ENCODE results near the gene ROCK2. TPM values are rescaled to one million over a fixed set of nuclear protein-coding genes. Genes with fewer than 3 reads are reported as not detected.

ROCK2 gene
- total RNA-seq, 1 experiment from 2014 or later = 36.7 TPM

DNA sequence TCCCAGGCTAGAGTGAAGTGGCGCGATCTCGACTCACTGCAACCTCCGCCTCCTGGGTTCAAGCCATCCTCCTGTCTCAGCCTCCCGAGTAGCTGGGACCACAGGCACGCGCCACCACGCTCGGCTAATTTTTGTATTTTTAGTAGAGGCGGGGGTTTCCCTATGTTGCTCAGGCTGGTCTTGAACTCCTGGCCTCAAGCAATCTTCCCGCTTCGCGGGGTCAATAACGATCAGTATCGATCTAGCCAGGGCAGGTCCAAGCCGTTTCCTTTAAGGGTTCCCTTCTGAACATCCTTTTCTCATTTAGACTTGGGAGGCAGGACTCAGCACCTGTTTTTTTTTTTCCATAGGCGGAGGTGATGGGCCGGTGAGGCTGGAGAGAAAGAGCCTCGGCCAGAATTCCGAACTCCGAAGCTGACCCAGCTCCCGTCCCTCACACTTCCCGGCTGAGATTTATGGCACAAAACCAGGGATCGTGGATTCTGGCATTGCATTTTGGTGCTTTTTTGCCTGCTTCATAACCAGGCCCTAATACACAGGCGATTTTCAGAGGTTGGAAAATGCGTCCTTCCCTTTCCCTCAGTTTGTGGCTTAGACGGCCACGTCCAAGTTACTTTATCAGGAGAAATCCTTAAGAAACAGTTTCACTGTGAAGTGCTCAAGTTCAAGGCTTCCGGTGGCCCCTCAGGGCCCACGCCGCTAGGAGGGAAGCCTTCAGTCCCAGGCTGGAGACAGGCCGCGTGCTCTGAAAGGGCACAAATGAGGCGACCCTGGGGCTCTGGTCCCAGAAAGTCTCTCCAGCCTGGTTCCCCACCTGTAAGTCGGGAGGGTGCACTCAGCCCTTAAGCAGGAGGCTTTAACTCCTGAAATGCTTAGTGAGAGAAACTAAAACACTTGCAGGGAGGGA, 190.2 kb downstream of the ROCK2 start:
- no peak for DNase-seq (ENCODE audit: low read depth)

DNA sequence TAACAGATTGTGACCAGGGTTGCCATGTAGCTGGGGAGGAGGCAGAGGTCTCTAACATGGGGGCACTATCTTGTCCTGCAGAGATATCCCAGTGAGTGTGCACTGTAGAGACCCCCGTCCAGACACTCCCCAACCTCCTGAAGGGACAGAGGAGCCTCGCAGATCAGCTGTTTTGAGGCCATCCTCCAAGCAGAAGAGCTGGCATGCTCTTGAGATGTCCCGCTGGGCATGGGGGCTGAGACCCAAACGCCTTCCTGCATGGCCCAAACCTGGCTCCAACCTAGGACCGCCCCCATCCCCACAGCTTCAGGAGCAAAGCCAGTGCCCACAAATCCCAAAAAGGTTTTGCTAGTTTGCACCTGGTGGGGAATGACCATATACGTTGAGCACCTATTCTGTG, 191.8 kb downstream of the ROCK2 start:
- DNase-seq (ENCODE audit: low read depth) = no peak

DNA sequence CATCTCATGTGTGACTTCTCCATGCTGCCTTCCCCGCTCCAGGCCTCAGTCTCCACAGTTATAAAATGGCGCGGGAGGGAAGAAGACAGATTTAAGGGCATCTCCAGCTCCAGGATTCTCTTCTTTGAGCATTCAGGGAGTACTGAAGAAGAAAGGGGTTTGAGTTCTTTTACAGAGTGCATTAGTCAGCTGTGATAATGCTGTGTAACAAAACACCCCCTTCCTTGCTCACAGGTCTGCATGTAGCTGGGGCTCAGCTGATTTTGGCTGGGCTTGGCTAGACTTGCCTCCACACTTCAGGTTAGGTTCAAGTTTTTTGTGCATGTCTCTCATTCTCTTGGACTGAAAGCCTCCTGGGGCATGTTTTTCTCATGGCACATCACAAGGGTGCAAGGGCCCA, 197.2 kb downstream of the ROCK2 start:
- no peak for DNase-seq (ENCODE audit: low read depth)

- DNase-seq (ENCODE audit: low read depth) = no peak
These were observed 198.4 kb downstream of the ROCK2 start for GRCh38 chr2:11146076-11146475.

DNA sequence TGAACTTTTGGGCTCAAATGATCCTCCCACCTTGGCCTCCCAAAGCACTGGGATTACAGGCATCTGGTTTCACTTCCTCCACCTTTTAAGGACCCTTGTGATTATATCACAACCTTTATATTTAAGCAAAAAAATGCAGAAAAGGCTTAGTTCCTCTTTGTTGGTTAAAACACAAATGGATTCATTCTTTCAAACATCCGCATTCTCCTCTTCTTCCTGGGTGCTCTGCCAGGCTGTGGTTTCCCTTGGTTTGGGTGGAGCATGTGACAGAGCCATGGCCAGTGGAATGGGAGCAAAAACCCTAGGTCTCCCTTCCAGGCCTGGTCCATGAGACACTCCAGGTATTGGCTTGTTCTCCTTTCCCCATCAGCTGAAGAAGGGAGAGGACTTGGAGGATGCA, 199.1 kb downstream of the ROCK2 start:
- DNase-seq (ENCODE audit: low read depth) = no peak

DNA sequence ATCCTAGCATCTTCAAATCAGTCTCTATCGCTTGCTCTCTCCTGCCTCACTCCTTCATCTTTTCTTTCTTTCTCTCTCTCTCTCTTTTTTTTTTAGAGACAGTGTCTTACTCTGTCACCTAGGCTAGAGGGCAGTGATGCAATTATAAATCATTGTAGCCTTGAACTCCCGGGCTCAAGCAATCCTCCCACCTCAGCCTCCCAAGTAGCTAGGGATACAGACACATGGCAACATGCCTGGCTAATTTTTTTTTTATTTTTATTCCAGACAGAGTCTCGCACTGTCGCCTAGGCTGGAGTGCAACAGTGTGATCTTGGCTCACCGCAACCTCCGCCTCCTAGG, 199.7 kb downstream of the ROCK2 start:
- DNase-seq (ENCODE audit: low read depth) = no peak

DNA sequence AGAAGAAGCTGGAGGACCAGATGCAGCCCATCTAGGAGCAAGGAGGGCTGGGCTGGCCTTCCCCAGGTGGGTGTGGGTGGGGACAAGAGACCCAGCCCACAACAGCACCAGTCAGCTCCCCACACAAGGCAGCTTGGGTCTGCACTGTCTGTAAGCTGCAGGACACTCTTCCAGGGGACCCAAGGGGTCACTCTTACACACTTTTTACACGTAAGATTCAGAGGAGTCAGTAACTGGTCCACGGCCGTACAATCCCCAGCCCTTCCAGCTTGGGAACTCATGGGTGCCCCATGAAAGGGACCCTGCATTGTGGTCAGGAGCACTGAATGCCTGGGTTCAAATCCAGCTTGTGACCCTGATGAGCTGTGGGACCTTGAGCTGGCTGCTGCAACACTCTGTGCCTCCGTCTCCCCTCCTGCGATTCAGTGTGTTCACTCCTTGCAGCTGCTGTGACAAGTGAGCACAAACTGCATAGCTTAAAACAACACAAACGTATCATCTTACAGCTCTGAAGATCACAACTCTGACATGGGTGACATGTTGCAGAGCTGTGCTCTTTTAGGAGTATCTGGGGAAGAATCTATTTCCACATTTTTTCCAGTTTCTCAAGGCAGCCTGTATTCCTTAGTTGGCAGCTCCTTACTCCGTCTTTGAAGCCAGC, 200.2 kb downstream of the ROCK2 start:
- no peak for DNase-seq (ENCODE audit: low read depth)

GRCh38 chr2:11142987-11143386, 201.4 kb downstream of the ROCK2 start:
- no peak for DNase-seq (ENCODE audit: low read depth)

DNA sequence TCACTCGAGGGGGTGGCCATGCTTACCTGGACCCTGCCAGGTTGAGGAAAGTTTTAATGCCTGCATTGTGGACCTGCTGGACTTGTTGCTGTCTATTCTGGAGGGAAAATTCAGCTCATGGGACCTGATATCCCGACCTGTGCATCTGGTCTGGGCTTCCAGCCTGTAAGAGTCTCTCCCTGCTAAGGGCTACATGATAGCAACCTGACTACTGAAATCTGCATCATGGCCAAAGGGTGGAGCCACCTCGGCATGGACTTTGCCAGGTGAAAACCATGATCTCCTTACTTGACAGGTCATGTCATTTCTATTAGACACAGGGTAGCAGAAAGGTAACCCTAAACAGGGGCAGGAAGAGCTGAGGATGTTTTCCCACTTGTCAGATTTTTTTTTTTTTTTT, 202.1 kb downstream of the ROCK2 start:
- DNase-seq (ENCODE audit: low read depth) = no peak

GRCh38 chr2:11141319-11141718, 203.1 kb downstream of the ROCK2 start:
- DNase-seq (ENCODE audit: low read depth) = no peak

DNA sequence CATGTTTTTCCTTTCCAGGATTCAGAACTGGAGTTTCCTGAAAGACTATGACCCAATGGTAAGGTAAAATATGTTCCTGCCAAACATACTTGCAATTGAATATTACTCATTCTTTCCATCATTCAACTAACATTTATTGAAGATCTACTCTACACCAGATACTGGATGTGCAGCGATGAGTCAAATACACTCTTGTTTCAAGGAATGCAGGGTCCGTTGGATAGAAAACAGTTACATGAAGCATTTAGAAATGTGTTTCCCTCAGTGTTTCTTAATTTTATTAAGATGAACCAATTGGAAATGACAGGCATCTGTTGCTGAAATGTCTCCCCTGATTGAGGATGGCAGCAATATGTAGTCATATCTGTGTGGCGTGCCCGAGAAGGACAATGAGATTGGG, 203.9 kb downstream of the ROCK2 start:
- DNase-seq (ENCODE audit: low read depth) = no peak

GRCh38 chr2:11134349-11134748, 210.1 kb downstream of the ROCK2 start:
- no peak for DNase-seq (ENCODE audit: low read depth)

DNA sequence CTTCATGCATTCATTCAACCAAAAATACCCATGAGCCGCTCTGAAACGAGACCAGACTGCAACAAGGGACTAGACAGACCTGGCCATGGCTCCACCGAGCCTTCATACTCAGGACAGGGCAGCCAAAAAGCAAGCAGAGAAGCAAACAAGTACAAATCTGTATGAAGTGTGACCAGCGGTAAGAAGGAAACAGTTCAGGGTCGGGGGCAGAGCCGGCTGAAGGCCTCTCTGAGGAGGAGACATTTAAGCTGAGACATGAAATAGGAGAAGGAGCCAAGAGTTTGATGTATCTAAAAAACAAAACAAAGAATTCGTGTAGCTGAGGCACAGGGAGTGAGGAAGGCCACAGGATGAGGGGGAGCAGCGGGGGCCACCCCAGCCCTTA, 210.5 kb downstream of the ROCK2 start:
- DNase-seq (ENCODE audit: low read depth) = no peak

- no peak for DNase-seq (ENCODE audit: low read depth)
These were observed 211.0 kb downstream of the ROCK2 start for GRCh38 chr2:11133238-11133935.

DNA sequence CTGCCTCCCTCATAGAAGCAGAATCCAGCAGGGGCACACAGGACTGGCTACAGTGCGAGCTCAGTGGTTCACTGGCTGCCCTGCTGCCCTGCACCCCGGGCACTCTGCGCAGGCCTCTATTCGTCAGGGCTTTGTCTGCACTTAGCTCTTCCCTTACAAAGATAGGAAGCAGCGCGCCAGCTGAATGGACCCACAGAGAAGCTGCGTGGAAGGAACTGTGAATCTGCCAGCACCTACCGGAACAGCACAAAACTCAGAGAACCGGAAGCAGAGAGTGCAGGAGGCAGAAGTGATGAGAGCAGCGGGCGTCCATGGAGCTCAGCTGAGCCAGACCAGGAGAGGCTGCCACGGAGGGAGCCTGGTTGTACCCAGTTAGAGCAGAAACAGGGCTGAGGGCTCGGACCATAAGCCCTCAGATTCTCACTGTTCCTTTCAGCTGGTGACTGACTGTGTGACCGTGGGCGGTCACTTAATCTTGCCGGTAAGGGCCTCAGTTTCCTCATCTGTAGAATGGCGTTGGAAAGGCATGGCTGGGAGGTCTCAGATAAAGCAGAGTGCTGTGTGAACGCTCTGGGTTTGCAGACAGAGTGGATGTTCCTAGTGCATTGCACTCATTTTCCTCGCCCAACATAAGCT, 212.3 kb downstream of the ROCK2 start:
- DNase-seq (ENCODE audit: low read depth) = no peak

DNA sequence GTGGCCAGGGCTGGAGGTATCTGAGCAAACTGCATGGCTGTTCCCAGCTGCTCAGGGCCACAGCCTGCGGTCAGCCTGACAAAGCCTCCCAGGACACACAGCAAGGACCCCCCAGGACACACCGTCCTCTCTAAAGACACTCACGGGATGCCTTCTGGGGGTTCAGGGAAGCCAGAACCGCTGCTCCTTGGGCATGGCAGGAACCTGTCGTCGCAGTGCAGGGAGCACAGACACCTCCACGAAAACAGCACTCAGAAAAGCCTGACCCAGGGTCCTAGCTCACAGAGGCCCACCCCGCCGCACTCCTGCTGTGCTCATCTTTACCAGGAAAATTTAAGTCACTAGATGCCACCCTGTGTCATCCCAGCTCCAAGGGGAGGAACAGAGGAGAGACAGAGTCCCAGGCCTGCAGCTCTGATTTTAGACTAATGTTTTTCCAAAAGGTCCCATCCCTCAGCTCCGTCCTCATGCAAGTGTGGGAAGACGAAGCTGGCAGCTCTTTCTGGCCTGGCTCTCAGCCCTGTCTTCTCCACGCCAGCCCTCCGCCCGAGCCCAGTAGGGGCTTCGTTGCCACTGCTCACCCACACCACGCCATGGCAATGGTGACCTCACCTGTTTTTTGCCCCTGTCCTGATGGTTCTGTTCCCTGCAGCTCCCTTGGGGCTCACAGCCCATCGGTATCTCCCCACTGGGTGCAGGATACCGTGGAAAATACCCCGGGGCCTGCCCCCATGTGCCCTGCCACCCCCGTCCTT, 213.1 kb downstream of the ROCK2 start:
- DNase-seq (ENCODE audit: low read depth) = no peak

Other genes starting within 250 kb of the ROCK2 start
- 9.8 and 25.5 TPM in 2 replicates for gene SLC66A3, start 189.2 kb downstream of the ROCK2 start, total RNA-seq (2014; rRNA removed; shearing (Covaris generic))
- 32.2 and 38.6 TPM in 2 replicates for gene E2F6, start 121.5 kb upstream of the ROCK2 start, total RNA-seq (2014; rRNA removed; shearing (Covaris generic))
- gene GREB1, start 189.4 kb upstream of the ROCK2 start, total RNA-seq (2014; rRNA removed; shearing (Covaris generic)) = 0.91 and 11.3 TPM in 2 replicates

All from Daoy (cell line).